Adrenal gland (tissue), 12 donors: ENCODE results near the gene ZNF358. TPM values are rescaled to one million over a fixed set of nuclear protein-coding genes. Genes with fewer than 3 reads are reported as not detected.

Experiments
- DNase-seq, 7 donors: peaks; one replicate each; pipeline ENCODE4 v3.0.0-alpha.2; 2019 to 2020
- H3K27ac ChIP-seq, 5 donors: fragments of 200-600 bp; sonication (generic) in 4 of 5; 1 replicate in 3 of 5; 2 replicates in 2 of 5; pipeline versions ENCODE4 v1.5.1 to v1.8.0; 2016 to 2020; ENCODE audit warnings: mild to moderate bottlenecking in 1 of 5
- H3K27me3 ChIP-seq: fragments of 200-600 bp; 2 replicates; pipeline ENCODE4 v1.8.0; 2021
- H3K36me3 ChIP-seq, 2 donors: fragments of 200-600 bp; replicated peaks in 1 of 2; 1 replicate in 1 of 2; 2 replicates in 1 of 2; pipeline versions ENCODE4 v1.5.1 to v1.8.0; 2018 to 2022
- H3K4me1 ChIP-seq, 2 donors: fragments of 200-600 bp; replicated peaks in 1 of 2; 1 replicate in 1 of 2; 2 replicates in 1 of 2; pipeline versions ENCODE4 v1.5.1 to v1.8.0; 2018 to 2021
- H3K4me3 ChIP-seq, 4 donors: fragments of 200-600 bp; sonication (generic) in 3 of 4; one replicate each; pipeline ENCODE4 v1.5.1; 2016 to 2018
- H3K9me3 ChIP-seq, 3 donors: fragments of 200-600 bp; sonication (generic) in 1 of 3; replicated peaks in 1 of 3; 1 replicate in 2 of 3; 2 replicates in 1 of 3; pipeline versions ENCODE4 v1.5.1 to v1.8.0; 2016 to 2021
- CTCF ChIP-seq, 6 experiments: fragments of 450-650 bp in 4 of 6; fragments of 200-600 bp in 2 of 6; sonication (generic) in 1 of 6; IDR thresholded peaks; 1 replicate in 5 of 6; 2 replicates in 1 of 6; pipeline versions ENCODE4 v1.5.1 to v1.8.0; 2016 to 2021; ENCODE audit warnings: antibody characterized with exemption in 6 of 6, mild to moderate bottlenecking in 2 of 6, moderate library complexity in 1 of 6
- POLR2A ChIP-seq, 2 donors: fragments of 450-650 bp; IDR thresholded peaks; one replicate each; pipeline ENCODE4 v1.6.1; 2017; ENCODE audit warnings: antibody characterized with exemption in 2 of 2, mild to moderate bottlenecking in 2 of 2, moderate library complexity in 1 of 2
- WGBS, 4 donors: extraction: QIAGEN DNeasy Blood & Tissue Kit in 2 of 4; methylation state at CpG; one replicate each; pipeline versions ENCODE4 v1.1.5 to v1.1.7; 2013 to 2017; 5-methylcytosine and 5-hydroxymethylcytosine counted together
- intact Hi-C, 2 donors: fragments of 100-400 bp; cut with DNase I; formaldehyde crosslinking; loops; one replicate each; pipeline versions ENCODE4 v1.14.1 to v1.15.0; 2022 to 2023
- polyA plus RNA-seq, 3 donors: library from polyadenylated mRNA; stranded (reverse); fragments of 200-250 nt in 2 of 3; fragments of 350-450 nt in 1 of 3; fragmentation: Illumina TruSeq in 1 of 3; extraction: RNeasy Lipid Tissue Mini Kit (QIAGEN cat#74804) in 1 of 3; gene quantifications; one replicate each; pipeline ENCODE4 v1.2.3, GENCODE V29; 2013 to 2014
- small RNA-seq, 2 donors: library from RNA; depleted of rRNA; stranded (forward); fragments of <200 nt; gene quantifications; one replicate each; pipeline ENCODE3, GENCODE V24; 2016
- total RNA-seq, 9 donors: library from RNA; depleted of rRNA in 4 of 9; stranded (reverse); fragments of >200 nt in 4 of 9; fragments of 120-200 nt in 1 of 9; fragmentation: NEBNext Ultra II Directional in 1 of 9; extraction: Animal tissue kit (Norgen Biotek cat#: 25700) in 1 of 9; gene quantifications; one replicate each; pipeline versions ENCODE4 v1.1.0 to v1.2.4, GENCODE V29; 2013 to 2023
- donor health status: healthy with polysubstance abuse.
- donor health status: Bipolar disorder and iron deficiency.
- donor health status: DM: yes; HTN: yes; CAD: no.
- donor health status: DM: no; HTN: no; CAD: no.
- donor health status: DM: no; HTN: no; CAD: no.
- donor health status: DM: yes; HTN: yes; CAD: no.

The ZNF358 gene
- total and polyA plus RNA-seq, 12 donors, result 12.8 to 197 (median 101) TPM

GRCh38 chr19:7562646-7563393 lies 46.9 kb downstream of the ZNF358 start:
- intact Hi-C loops, result no loop called here

GRCh38 chr19:7564866-7565265 lies 49.0 kb downstream of the ZNF358 start:
- Histone ChIP-seq H3K27me3 (no peaks in the 10 kb centered on the region), H3K9me3 (no peaks in the 10 kb centered on the region), H3K4me3 (no peak overlapping the region), H3K36me3 (peaks cover 0 to 13% of the 10 kb centered on the region in 2 donors), H3K4me1 (no peaks in the 10 kb centered on the region), H3K27ac (no peak overlapping the region)
- no peak for DNase-seq
- intact Hi-C loops, result loop anchor here (5.0 kb wide), 2 partner anchors 112 to 237 kb away; partner anchors contain the start of gene MCEMP1 (in 2 of the 2)
- TF ChIP-seq POLR2A (IDR thresholded peaks at IDR 0.05), result no peak
- no peak for TF ChIP-seq CTCF (IDR thresholded peaks at IDR 0.05)
- 75 to 92% (median 88%) methylated on average over 4 of the region's 4 CpGs for WGBS, 4 donors

More at GRCh38 chr19:7562646-7563393, 46.9 kb downstream of the ZNF358 start:
- Histone ChIP-seq H3K4me3 (no peak overlapping the region), H3K4me1 (no peaks in the 10 kb centered on the region), H3K36me3 (peaks cover 0 to 32% of the 10 kb centered on the region in 2 donors), H3K27me3 (no peaks in the 10 kb centered on the region), H3K9me3 (no peaks in the 10 kb centered on the region), H3K27ac (no peak overlapping the region)
- 50 to 58% (median 55%) methylated on average over 15 to 16 of the region's 16 CpGs for WGBS, 4 donors
- no peak for TF ChIP-seq POLR2A (IDR thresholded peaks at IDR 0.05)
- no peak for TF ChIP-seq CTCF (IDR thresholded peaks at IDR 0.05)
- no peak for DNase-seq

- WGBS, 4 donors, result 70 to 95% (median 87%) methylated on average over 5 of the region's 5 CpGs
- no peak for TF ChIP-seq POLR2A (IDR thresholded peaks at IDR 0.05)
- TF ChIP-seq CTCF (IDR thresholded peaks at IDR 0.05), result no peak
- no peak overlapping the region for H3K4me3 ChIP-seq
Measured at GRCh38 chr19:7565332-7565731, 49.4 kb downstream of the ZNF358 start.

More at GRCh38 chr19:7565332-7565731, 49.4 kb downstream of the ZNF358 start:
- Histone ChIP-seq H3K9me3 (no peaks in the 10 kb centered on the region), H3K27ac (no peak overlapping the region), H3K36me3 (peaks cover 0 to 8% of the 10 kb centered on the region in 2 donors), H3K27me3 (no peaks in the 10 kb centered on the region), H3K4me1 (no peaks in the 10 kb centered on the region)
- intact Hi-C loops, result loop anchor here (5.0 kb wide), 2 partner anchors 112 to 237 kb away; partner anchors contain the start of gene MCEMP1 (in 2 of the 2)
- no peak for DNase-seq

Small RNA genes within 50 kb of the gene (small RNA-seq; reads per million reads assigned to genes)
- 0 reads per million in 2 donors for gene AC008878.2

Other genes with a start within 250 kb of the ZNF358 start
- gene INSR, start 221.7 kb upstream of the ZNF358 start, total RNA-seq, result 100 to 1,000 TPM in 6 of 9 donors, 10 to 100 TPM in 3; 70.1 to 327 (median 110) TPM
- gene INSR, start 221.7 kb upstream of the ZNF358 start, polyA plus RNA-seq, result 10 to 100 TPM; 19.0 to 59.4 (median 42.1) TPM
- 10 to 100 TPM; 16.9 to 52.3 (median 37.0) TPM for gene ARHGEF18, start 167.2 kb upstream of the ZNF358 start, total RNA-seq
- 10 to 100 TPM in 2 of 3 donors, 1 to 10 TPM in 1; 5.9 to 20.4 (median 12.5) TPM for gene ARHGEF18, start 167.2 kb upstream of the ZNF358 start, polyA plus RNA-seq
- gene PEX11G, start 27.1 kb upstream of the ZNF358 start, total RNA-seq, result 10 to 100 TPM in 6 of 9 donors, 1 to 10 TPM in 3; 4.9 to 17.5 (median 12.8) TPM
- 10 to 100 TPM in 2 of 3 donors, 1 to 10 TPM in 1; 2.5 to 24.5 (median 24.0) TPM for gene PEX11G, start 27.1 kb upstream of the ZNF358 start, polyA plus RNA-seq
- gene MCOLN1, start 6.5 kb downstream of the ZNF358 start, total RNA-seq, result 10 to 100 TPM in 8 of 9 donors, 1 to 10 TPM in 1; 6.0 to 100.0 (median 49.4) TPM
- 100 to 1,000 TPM in 1 of 3 donors, 10 to 100 TPM in 2; 23.0 to 212 (median 71.4) TPM for gene MCOLN1, start 6.5 kb downstream of the ZNF358 start, polyA plus RNA-seq
- gene PNPLA6, start 19.6 kb downstream of the ZNF358 start, total RNA-seq, result 100 to 1,000 TPM in 5 of 9 donors, 10 to 100 TPM in 4; 23.7 to 257 (median 113) TPM
- gene PNPLA6, start 19.6 kb downstream of the ZNF358 start, polyA plus RNA-seq, result 100 to 1,000 TPM in 2 of 3 donors, 10 to 100 TPM in 1; 25.7 to 264 (median 110) TPM
- gene CAMSAP3, start 79.8 kb downstream of the ZNF358 start, total RNA-seq, result 10 to 100 TPM in 1 of 9 donors, 1 to 10 TPM in 7, under 1 TPM in 1; 0.61 to 10.0 (median 5.2) TPM
- gene CAMSAP3, start 79.8 kb downstream of the ZNF358 start, polyA plus RNA-seq, result 10 to 100 TPM in 1 of 3 donors, 1 to 10 TPM in 2; 1.7 to 18.9 (median 7.0) TPM
- 10 to 100 TPM; 18.2 to 51.5 (median 43.7) TPM for gene XAB2, start 113.4 kb downstream of the ZNF358 start, total RNA-seq
- gene XAB2, start 113.4 kb downstream of the ZNF358 start, polyA plus RNA-seq, result 100 to 1,000 TPM in 1 of 3 donors, 10 to 100 TPM in 1, 1 to 10 TPM in 1; 7.1 to 121 (median 81.2) TPM
- gene PET100, start 113.7 kb downstream of the ZNF358 start, total RNA-seq, result 100 to 1,000 TPM in 5 of 9 donors, 10 to 100 TPM in 3, 1 to 10 TPM in 1; 3.7 to 155 (median 102) TPM
- 100 to 1,000 TPM in 2 of 3 donors, 10 to 100 TPM in 1; 80.0 to 655 (median 537) TPM for gene PET100, start 113.7 kb downstream of the ZNF358 start, polyA plus RNA-seq
- gene PCP2, start 117.6 kb downstream of the ZNF358 start, total RNA-seq, result 1 to 10 TPM in 5 of 9 donors, under 1 TPM in 1, not detected in 3; 0.92 to 3.2 (median 1.7) TPM
- gene PCP2, start 117.6 kb downstream of the ZNF358 start, polyA plus RNA-seq, result 1 to 10 TPM in 2 of 3 donors, not detected in 1; 5.1 to 7.4 TPM
- 10 to 100 TPM; 12.2 to 90.8 (median 40.1) TPM for gene STXBP2, start 121.0 kb downstream of the ZNF358 start, total RNA-seq
- 100 to 1,000 TPM in 1 of 3 donors, 10 to 100 TPM in 2; 15.5 to 121 (median 53.7) TPM for gene STXBP2, start 121.0 kb downstream of the ZNF358 start, polyA plus RNA-seq
- gene RETN, start 152.9 kb downstream of the ZNF358 start, total RNA-seq, result 1 to 10 TPM in 1 of 9 donors, under 1 TPM in 4, not detected in 4; 0.54 to 3.9 (median 0.74) TPM
- gene RETN, start 152.9 kb downstream of the ZNF358 start, polyA plus RNA-seq, result 10 to 100 TPM in 2 of 3 donors, not detected in 1; 15.2 to 42.9 TPM
- gene MCEMP1, start 161.0 kb downstream of the ZNF358 start, total RNA-seq, result 1 to 10 TPM in 1 of 9 donors, under 1 TPM in 6, not detected in 2; 0.26 to 1.9 (median 0.56) TPM
- gene MCEMP1, start 161.0 kb downstream of the ZNF358 start, polyA plus RNA-seq, result 1 to 10 TPM in 1 of 3 donors, under 1 TPM in 2; 0.47 to 1.4 (median 0.48) TPM
- 100 to 1,000 TPM in 8 of 9 donors, 10 to 100 TPM in 1; 85.3 to 227 (median 145) TPM for gene TRAPPC5, start 164.7 kb downstream of the ZNF358 start, total RNA-seq
- 100 to 1,000 TPM in 2 of 3 donors, 1 to 10 TPM in 1; 5.6 to 502 (median 471) TPM for gene TRAPPC5, start 164.7 kb downstream of the ZNF358 start, polyA plus RNA-seq
- gene FCER2, start 186.0 kb downstream of the ZNF358 start, total RNA-seq, result under 1 TPM in 5 of 9 donors, not detected in 4; 0.28 to 0.61 (median 0.42) TPM
- 1 to 10 TPM in 1 of 3 donors, under 1 TPM in 1, not detected in 1; 0.54 to 2.6 TPM for gene FCER2, start 186.0 kb downstream of the ZNF358 start, polyA plus RNA-seq
- 1 to 10 TPM in 1 of 9 donors, under 1 TPM in 4, not detected in 4; 0.54 to 1.5 (median 0.83) TPM for gene CLEC4G, start 216.0 kb downstream of the ZNF358 start, total RNA-seq
- 1 to 10 TPM in 2 of 3 donors, under 1 TPM in 1; 0.26 to 2.2 (median 1.8) TPM for gene CLEC4G, start 216.0 kb downstream of the ZNF358 start, polyA plus RNA-seq
- gene CD209, start 231.4 kb downstream of the ZNF358 start, total RNA-seq, result 10 to 100 TPM in 8 of 9 donors, under 1 TPM in 1; 0.67 to 50.6 (median 17.1) TPM
- gene CD209, start 231.4 kb downstream of the ZNF358 start, polyA plus RNA-seq, result 1 to 10 TPM; 3.0 to 9.8 (median 3.1) TPM
- 10 to 100 TPM in 1 of 9 donors, 1 to 10 TPM in 3, under 1 TPM in 4, not detected in 1; 0.37 to 91.6 (median 2.6) TPM for gene CLEC4M, start 247.1 kb downstream of the ZNF358 start, total RNA-seq
- gene CLEC4M, start 247.1 kb downstream of the ZNF358 start, polyA plus RNA-seq, result 1 to 10 TPM in 1 of 3 donors, under 1 TPM in 2; 0.67 to 3.9 (median 0.88) TPM